Fibroblast of skin of left biceps (primary cell): ENCODE measurements around the gene ABHD2.
A peak's percentile ranks its signal among the peaks of the same experiment; 100 is the strongest.
"Not testable (repeated sequence)": the region's sequence is repeated elsewhere in the genome, so short reads cannot be mapped to it uniquely, and the experiment has no call there.

Experiments
- DNase-seq, 2 experiments: peaks; one replicate each; pipeline ENCODE4 v3.0.0-alpha.2; 2013; ENCODE audit warnings: low read depth in 2 of 2

Gene ABHD2

DNA sequence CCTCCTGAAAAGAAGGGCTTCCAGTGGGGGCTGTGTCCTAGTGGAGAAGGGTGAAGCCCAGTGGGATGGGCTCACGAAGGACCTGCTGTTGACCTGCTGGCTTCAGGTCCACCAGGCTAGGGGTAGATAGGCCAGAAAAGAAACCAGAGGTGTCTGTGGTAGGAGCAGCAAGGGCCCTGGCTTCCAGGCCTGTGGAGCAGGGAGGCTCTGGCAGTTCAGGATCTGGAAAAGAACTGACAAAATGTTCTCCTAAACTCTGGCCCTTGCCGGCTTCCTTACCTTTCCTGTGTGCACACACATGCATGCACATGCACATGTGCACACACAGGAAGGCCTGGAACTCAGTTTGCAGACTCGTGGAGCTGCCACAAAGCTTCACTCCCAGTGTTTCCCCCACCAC is 49.7 kb downstream of the ABHD2 start:
- DNase-seq, result no peak

DNA sequence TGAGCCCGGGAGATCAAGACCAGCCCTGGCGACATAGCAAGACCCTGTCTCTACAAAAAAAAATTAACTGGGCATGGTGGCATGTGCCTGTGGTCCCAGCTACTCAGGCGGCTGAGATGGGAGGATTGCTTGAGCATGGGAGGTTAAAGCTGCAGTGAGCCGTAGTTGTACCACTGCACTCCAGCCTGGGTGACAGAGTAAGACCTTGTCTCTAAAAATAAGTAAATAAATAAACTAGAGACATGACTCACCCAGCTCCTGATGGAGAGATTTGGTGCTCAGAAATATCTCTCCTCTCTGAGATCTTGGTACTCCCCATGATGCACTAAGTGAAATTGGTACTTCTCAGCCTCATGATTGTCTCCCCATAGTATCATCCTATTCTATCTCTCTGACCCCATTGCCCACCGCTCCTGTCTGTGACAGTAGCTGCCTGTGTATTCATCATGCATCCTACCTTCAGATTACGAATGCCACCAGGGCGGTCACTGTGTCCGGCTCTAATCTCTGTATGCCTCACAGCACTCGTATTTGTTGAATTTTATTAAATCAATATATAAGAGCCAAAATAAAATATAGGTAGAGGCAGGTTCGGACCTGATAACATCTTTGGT is 50.9 kb downstream of the ABHD2 start:
- no peak for DNase-seq

DNA sequence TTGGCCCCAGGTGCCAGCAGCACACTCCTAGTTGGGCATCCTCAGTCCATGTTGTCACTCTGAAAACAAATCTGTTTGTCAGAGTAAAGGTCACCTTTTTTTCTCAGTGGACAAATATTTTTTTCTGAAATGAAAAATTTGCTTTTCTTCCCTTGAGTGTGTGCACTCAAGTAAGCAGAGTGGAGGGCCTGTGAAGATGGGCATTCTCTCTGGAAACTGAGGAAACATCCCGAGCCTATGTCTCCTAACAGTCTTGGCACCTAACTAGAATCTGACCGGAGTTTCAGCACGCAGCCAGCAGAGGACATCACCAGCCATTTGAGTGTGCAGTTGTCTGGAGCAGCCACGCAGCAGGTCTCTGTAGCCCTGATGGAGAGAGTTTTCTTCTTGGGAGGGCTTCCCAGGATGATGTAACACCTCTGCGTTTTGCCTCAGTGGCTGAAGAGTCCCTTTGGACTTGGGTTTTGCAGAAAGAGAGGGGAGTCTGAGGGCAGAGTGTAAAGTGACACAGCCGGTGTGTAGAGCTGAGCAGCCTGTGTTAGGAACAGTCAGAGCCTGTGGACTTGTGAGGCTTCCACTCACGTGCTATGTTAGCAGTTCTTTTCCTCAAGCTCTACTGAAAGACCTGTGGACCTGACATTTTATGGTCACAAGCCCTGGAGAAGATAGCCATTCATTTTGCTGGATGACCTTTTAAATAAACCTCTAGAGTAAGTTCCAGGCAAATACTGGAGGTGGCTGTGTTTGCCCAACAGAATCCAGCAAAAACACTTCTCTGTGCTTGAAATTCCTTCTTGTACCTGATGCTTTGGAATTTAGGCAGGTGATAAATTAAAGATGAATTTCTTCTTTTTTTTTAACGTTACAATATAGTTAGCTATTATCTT is 51.6 kb downstream of the ABHD2 start:
- no peak for DNase-seq

DNA sequence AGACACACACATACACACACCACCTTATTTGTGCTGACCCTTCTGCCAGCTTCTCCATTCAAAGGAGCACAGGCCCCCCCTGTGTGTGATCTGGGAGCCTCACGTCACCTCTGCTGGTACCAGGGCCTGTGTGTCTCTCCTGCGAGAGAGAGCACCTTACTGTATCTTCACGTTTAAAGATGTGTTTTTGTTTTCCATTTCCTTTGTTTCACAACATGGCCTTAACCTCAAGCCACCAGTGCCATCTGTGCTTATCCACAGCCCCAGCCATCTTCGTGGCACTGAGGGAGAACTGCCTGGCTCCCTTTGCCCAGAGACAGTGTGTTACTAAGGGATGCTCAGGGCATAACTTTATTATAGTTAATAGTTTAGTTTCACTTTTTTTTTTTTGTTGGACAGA is 52.3 kb downstream of the ABHD2 start:
- DNase-seq, result no peak

DNA sequence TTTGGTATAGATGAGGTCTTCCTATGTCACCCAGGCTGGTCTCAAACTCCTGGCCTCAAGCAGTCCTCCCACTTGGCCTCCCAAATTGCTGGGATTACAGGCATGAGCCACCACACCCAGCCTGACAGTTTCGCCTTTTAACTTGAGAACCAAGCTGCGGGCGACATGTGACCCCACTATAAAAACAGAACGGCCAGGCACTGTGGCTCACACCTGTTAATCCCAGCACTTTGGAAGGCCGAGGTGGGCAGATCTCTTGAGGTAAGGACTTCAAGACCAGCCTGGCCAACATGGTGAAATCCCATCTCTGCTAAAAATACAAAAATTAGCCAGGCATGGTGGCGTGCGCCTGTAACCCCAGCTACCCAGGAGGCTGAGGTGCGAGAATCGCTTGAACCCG is 52.9 kb downstream of the ABHD2 start:
- not testable (repeated sequence) for DNase-seq

DNA sequence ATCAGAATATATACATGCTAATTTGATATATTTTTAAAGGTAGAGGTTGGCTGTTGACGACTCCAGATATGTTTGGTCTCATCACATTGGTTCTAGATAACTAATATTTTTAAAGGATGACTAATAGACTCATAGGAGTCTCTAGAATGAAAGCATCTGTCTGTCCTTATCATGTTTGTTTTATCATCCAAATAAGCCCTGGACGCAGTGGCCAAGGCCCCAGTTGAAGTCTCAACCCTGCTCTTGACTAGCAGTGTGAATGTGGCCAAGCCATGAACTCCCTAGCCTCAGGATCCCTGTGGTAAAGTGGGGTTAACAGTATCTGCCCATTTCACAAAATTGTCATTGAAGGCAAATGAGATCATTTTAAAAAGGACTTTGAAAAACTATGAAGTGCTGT is 53.6 kb downstream of the ABHD2 start:
- no peak for DNase-seq

DNA sequence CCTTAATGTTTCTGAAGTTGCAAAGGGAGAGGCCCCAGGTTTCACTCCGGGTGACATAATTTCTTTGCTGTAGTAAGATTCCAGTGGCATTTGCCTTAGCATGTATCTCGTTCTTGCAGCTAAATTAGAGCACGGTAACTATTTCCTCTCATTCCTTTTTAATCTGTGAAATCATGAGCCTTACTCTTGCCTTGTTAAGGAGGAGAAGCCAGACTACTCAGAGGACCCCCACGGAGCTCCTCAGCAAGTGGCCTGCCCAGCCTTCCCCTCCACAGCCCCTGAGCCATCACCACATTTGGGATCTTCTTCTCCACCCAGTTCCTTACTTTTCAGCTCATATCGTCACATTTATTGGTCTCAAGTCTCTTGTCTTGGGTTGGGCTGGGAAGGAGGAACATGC is 54.2 kb downstream of the ABHD2 start:
- no peak for DNase-seq

DNA sequence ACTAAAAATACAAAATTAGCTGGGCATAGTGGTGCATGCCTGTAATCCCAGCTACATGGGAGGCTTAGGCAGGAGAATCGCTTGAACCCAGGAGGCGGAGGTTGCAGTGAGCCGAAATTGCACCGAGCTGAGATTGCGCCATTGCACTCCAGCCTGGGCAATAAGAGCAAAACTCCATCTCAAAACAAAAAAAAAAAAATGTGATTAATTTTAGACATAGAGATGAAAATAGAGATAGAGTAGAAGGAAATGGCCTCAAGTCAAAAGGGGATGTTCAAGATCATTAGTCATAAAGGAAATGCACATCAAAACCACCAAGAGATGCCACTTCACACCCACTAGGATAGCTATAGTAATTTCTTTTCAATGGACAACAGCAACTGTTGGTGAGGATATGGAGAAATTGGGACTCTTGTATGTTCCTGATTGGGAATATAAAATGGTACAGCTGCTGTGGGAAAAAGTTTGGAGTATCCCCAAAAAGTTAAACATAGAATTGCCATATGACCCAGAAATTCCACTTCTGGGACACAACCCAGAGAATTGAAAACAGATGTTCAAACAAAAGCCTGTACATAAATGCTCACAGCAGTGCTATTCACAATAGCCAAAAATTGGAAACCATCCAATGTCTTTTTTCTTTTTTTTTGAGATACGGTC is 55.4 kb downstream of the ABHD2 start:
- peak; percentile 90 to 92 for DNase-seq

DNA sequence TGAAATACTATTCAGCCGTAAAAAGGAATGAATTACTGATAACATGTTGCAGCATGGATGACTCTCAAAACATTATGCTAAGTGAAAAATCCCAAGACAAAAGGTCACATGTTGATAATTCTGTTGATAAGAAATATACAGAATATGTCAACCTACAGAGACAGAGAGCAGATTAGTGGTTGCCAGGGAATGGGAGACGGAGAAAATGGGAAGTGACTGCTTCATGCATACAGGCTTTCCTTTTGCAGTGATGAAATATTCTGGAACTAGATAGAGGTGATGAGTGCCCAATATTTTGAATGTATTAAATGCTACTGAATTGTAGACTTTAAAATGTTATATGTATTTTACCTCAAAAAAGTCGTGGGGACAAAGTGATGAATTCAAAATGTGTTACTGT is 56.2 kb downstream of the ABHD2 start:
- DNase-seq, result no peak

DNA sequence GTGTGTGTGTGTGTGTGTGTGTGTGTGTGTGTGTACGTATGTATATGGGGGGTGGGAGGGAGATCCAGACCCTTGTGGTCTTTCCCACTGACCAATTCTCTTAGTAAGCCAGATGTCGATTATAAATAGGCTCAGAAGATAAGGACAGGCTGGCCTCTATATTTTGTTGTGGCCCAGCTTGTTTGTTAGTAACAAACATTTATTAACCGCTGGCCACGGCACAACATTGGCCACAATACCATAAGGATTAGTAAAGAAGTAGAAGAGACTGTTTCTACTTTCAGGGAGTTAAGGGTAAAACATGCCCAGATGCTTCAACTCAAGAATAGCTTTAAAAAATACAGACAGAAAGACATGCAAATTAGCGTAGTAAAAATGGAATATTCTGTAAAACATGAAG is 58.1 kb downstream of the ABHD2 start:
- DNase-seq, result no peak

DNA sequence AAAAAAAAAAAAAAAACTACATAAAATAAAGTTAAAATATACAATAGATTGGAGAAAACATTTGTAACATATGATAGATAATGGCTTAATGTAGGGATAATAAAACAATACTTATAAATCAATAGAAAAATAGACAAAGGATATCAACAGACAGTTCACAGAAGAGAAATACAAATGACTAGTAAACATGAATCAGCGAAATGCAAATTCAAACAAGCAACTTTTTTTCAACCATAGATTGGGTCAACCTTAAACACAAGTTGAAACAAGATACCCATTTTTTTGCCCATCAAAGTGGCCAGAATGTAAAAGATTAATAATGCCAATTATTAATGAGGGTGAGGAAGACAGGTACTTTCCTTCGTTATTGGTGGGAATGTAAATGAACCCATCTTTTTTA is 59.9 kb downstream of the ABHD2 start:
- DNase-seq, result no peak

DNA sequence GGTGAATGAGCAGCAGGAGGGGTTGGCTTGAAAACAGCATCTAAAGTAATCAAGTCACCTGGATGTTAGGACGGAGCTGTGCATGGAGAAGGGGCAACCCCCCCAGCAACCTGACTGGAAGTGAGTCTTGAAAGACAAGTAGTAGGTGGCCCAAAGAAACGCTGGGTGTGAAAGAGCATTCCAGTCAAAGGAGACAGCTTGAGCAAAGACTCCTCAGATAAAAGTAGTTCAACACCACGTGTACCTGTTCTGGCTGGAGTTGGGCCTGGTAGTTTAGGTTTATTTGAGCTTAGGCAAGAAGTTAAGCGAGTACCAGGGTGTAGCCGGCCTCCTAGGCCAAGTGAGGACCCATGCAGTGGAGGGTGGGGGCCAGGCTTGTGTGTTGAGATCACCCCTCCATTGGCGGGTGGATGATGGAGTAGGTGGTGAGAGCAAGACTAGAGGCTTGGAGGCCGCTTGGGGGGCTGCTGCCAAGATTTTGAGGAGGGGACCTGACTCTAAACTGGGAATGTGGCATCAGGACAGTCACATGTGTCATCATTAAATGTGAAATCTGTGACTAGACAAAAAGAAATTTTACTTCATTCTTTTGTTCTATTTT is 61.3 kb downstream of the ABHD2 start:
- DNase-seq, result no peak

DNA sequence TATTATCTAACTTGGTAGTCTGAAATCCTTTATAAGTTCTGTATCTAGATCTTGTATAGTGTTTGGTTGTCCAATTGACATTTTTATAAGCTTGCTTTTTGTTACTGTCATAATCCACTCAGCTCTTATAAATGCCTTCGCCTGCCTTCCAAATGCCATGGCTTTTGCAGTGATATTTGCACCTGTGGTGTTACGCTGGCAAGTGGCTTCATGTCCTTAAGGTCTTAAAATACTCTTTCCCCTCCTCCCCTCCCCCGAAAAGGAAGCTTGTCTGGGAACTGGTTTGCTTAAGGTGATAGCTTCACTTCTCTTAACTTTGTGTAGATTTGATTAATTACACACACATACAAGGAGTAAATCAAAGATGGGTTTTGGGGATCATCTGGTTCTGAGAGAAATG is 62.0 kb downstream of the ABHD2 start:
- DNase-seq, result no peak

DNA sequence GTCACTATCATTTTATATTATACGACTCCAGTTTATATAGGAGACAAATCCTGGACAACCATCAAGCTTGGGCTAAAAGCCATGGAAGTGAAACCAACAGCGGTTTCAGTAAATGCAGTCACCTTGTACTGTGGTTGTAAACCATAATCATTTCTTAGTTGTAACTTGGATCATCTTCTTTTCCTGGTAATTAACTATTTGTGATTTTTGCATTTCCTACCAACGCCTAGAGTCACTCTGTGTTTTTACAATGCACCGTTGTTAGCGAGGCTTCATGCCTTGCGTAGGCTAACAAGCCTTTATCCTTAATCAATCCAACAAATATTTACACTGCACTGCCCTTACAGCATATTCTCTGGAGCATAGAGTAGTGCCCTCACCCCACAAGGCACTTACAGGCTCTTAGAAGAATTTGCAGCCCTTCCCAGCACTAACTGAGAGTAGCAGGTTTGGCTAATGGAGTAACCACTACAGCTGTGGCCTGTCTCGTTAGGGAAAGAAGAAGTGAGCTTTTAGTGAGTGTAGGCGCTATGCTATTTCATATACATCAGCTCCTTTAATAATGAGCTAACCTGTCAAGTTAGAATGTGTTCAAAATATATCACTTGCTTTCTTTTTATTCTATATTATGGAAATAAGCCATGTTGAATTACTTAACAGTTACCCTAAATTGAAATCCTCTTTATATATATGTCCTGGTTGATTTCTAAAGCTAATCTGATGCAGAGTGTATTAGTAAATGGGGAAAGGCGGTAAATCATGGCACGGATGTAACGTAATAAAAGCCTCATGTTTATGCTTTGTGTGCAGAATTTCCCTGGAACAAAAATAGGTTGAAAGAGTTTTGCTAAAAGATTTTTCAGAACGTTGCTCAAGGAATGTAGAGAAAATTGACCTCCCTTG is 62.8 kb downstream of the ABHD2 start:
- no peak for DNase-seq

DNA sequence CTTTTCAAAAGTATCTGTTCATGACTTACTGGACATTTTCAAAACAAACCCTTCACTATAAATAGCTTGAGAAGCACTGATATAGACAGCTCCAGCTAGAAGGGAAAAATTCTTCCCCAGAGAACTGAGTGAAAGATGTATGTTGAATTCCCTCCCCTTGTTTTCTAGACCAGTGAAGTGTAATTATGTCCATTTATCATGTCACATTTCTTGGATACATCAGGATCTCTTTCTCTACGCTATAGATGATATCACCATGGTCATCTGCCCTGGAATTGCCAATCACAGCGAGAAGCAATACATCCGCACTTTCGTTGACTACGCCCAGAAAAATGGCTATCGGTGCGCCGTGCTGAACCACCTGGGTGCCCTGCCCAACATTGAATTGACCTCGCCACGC is 66.9 kb downstream of the ABHD2 start:
- DNase-seq, result no peak

DNA sequence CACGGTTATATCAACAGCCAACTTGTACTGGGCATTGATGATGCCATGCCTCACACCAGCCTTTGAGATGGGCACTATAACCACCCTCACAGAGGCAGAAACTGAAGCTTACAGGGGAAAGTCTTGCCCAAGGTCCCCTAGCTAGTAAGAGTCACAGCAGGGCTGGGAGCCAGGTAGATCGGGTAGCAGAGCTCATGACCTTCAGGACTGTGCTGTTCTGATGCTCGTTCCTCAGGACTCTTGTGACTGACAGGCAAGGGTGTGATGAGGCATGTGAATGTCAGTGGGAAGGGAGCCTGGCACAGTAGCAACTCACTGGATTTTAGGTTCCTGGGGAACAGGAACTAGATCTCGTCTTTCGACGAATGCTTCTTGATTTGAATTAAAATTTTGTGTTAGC is 67.4 kb downstream of the ABHD2 start:
- DNase-seq, result no peak

DNA sequence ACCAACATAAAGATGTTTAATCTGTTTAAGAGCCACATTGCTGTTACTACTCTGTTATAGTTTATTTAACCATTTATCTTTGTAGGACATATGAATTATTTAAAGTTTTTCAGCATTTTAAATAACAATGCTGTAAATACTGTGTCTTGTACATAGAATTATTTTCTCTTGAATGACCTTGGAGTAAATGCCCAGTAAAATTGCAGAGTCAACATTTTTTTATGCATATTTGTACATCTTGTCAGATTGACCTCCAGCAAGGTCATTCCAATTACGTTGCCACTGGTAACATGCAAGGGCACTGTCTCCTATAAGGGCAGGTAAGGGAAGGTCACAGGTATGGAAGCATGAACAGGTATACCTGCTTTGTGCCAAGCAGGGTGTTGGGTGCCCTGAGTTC is 68.8 kb downstream of the ABHD2 start:
- no peak for DNase-seq

DNA sequence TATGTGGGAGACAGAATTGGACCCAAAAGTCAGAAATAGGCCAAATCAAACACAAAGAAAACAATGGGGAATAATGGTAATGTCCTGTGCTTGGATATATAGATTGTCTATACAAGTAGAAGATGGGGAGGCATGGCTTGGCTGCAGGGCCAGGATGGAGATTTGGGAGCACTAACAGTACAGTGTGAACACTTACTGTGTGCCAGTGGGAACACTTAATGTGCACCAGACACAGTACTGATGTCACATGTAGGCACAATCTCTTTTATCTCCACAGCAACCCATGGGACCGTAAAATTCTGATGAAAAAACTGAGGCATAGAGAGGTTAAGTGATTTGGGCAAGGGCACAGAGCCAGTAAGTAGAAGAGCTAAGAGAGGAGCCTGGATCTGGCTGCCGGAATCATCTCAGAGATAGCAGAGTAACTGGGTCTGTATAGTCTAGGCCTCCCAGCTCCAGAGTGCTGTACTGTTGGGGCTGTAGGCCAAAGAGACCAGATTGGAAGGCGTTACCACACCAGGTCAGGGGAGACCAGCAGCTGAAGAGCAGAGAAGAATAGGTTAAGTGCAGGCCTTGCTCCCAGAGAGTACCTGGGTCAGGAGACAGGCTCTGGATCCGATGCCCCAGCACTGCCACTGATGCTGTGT is 69.8 kb downstream of the ABHD2 start:
- DNase-seq, result no peak

DNA sequence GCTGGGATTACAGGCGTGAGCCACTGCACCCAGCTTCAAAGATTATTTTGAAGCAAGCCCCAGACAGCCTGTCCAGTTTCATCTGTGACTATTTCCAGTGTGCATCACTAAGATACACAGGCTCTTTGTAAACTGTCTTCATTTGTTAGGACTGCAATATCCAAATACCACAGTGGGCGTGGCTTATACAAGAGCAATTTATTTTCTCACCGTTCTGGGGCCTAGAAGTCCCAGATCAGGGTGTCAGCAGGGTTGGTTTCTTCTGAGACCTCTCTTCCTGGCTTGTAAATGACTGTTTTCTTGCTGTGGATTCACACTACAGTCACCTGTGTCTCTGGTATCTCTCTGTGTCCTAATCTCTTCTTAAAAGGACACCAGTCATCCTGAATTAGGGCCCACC is 73.4 kb downstream of the ABHD2 start:
- no peak for DNase-seq

DNA sequence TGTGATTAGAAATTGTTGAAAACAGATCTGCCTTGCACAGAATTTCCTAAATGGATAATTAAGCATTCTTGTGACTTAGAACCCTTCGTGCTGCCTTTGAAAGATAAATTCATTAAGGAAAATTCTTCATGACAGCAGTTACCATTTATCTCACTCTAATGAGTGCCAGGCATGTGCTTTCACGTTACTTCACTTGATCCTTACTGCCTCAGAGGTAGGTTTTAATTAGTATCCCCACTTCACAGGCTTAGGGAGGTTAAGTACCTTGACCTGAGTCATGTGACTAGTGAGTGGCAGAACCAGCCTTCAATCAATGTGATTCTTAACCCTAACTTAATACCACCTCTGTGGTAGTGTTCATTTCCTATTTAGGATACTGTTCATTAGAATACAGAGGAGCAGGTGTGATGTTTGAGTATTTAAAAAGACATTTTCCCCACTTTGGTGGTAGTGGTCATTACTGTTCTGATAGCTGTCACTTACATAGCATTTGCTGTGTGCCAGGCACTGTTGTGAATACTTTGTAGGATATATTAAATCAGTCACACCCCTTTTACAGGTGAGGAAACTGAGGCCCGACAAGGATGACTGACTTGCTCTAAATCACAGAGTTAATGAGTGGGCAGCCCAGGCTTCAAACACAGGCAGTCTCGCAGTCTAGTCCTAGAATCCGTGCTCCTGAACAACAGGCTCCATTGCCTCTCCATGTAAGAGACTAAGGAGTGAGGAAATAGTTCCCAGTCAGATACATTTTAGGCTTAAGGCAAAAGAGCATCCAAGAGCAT is 75.2 kb downstream of the ABHD2 start:
- DNase-seq, result no peak
